ENCODE data around the gene MTA1.

GRCh38 chr14:105414456-105415371 lies 4.9 kb upstream of the MTA1 start:
- no peak for TF ChIP-seq POLR2A (IDR thresholded peaks at IDR 0.05)
- peak in 5 of 6 experiments; percentile 35 to 81 (median 54) for TF ChIP-seq CTCF (IDR thresholded peaks at IDR 0.05)

Measured in adrenal gland (tissue), 5 donors.